NCI-H345 treated with DMSO at 0.1 percent for 48 hours (cell line): Measurements from ENCODE around the gene ZNF432.

Source experiments
- DNase-seq: peaks from one replicate; lab custom pipeline; 2025; ENCODE audit not compliant: unreplicated experiment; lab: John Stamatoyannopoulos, UW

The ZNF432 gene

GRCh38 chr19:52010674-52011073 lies 38.0 kb downstream of the ZNF432 start:
- no peak for DNase-seq

- peak; percentile 76 for DNase-seq
These were observed 40.7 kb downstream of the ZNF432 start, which contains the start of gene ZNF615 for GRCh38 chr19:52007806-52008557. Gene ZNF615 (minus strand): TSS chr19:52008211. CDS start chr19:52003711, 4,500 bp downstream.

GRCh38 chr19:52007451-52007805 lies 41.2 kb downstream of the ZNF432 start:
- DNase-seq = no peak

GRCh38 chr19:51994048-51994644 lies 54.5 kb downstream of the ZNF432 start:
- DNase-seq = no peak

GRCh38 chr19:51993422-51993821 lies 55.2 kb downstream of the ZNF432 start:
- no peak for DNase-seq

GRCh38 chr19:51986309-51987291 lies 62.0 kb downstream of the ZNF432 start, which contains the start of gene ZNF350:
Gene ZNF350 (minus strand): TSS chr19:51986840. CDS start chr19:51974360, 12,480 bp downstream.
- peak; percentile 66 for DNase-seq

- no peak for DNase-seq
These were observed 65.3 kb downstream of the ZNF432 start for GRCh38 chr19:51983361-51983760.
